ENCODE results near the gene NT5M.

The NT5M gene

DNA sequence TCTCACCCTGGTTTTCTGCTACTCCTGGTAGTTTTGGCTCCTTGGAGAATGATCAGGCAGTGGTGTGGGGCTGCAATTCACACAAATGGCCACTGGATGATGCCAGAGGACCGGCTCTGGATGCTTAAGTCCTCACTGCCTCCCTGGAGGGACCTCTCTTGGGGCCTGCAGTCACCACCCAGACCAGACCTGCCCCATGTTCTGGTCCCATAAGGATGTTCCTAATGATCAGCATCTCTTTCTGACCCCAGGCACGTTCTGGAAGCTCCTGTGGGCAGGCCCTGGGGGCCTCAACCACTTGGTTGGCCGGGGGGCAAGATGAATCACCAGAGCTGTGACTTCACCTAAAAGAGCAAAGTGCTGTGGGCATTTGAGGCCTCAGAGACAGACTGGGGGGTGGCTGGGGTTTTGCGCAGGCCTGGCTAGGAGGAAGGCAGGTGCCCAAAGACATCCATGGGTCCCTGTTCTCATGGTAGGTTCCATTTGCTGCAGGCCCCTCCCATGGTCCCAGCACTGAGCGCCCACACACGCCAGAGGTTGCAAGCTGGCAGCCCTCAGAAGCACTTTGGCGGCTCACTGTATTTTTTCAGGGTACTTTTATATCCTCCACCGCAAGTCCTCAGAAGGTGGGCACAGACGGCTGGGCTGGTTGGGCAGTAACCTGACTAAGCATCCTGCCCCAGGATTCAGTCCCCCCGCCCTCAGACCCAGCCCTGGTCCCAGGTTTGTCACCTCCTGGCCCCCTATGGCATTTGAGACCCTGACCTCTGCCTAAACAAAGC is 53.2 kb downstream of the NT5M start:
- DNase-seq, result peak; percentile 69

GRCh38 chr17:17356931-17357270 is 53.7 kb downstream of the NT5M start:
- DNase-seq, result no peak

- no peak for DNase-seq
Observed at GRCh38 chr17:17358060-17358751, 55.0 kb downstream of the NT5M start.

DNA sequence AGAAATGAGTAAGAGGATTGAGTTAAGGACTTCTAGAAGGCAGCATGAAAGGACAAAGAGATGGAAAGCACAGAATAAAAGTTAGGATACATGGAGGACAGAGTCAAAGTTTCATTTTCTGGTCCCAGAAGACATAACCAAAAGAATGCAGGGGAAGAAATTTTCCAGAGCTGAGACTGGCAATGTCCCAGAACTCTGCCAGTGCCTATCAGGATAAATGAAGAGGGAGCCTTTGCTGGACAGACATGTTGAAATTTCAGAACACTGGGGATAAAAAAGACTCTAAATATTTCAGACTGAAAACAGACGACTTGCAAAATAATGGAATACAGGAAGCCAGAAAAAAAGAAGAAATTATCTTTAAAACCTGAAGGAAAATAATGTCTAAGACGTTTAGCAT is 55.7 kb downstream of the NT5M start:
- DNase-seq, result no peak

DNA sequence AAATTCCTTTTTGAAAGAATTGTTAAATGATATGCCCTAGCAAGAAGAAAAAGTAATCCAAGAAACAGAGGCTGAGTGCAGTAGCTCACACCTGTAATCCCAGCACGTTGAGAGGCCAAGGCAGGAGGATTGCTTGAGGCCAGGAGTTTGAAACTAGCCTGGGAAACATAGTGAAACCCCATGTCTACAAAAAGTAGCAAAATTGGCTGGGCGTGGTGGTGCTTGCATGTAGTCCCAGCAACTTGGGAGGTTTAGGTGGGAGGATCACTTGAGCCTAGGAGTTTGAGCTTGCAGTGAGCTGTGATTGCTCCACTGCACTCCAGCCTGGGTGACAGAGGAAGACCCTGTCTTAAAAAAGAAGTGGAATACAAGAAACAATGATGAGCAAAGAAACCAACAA is 56.1 kb downstream of the NT5M start:
- DNase-seq, result no peak

DNA sequence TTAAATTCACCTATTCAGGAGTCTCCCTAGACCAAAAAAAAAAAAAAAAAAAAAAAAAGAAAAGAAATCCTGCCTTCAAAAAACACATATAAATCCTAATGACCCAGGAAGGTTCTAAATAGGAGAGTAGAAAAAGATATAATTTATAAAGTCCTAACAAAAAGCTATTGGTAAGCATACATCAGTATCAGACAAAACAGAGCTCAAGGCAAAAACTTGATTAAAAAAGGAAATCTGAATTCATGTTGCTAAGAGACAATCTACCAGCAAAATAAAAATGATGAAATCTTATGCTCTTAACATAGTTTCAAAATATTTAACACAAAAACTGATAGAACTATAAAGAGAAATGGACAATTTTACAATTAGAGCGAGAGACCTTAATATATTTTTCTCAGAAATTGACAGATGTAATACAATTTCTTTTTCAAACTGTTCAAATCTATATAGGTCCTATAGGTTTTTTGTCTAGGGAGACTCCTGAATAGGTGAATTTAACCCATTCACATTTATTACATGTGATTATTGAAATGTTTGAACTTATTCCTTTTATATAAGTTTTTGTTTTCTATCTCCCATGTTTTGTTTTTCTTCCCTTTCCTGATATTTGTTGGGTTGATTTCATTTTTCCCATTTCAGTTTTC is 57.0 kb downstream of the NT5M start:
- DNase-seq, result no peak

- DNase-seq, result no peak
Observed at GRCh38 chr17:17361543-17361866, 58.3 kb downstream of the NT5M start.

DNA sequence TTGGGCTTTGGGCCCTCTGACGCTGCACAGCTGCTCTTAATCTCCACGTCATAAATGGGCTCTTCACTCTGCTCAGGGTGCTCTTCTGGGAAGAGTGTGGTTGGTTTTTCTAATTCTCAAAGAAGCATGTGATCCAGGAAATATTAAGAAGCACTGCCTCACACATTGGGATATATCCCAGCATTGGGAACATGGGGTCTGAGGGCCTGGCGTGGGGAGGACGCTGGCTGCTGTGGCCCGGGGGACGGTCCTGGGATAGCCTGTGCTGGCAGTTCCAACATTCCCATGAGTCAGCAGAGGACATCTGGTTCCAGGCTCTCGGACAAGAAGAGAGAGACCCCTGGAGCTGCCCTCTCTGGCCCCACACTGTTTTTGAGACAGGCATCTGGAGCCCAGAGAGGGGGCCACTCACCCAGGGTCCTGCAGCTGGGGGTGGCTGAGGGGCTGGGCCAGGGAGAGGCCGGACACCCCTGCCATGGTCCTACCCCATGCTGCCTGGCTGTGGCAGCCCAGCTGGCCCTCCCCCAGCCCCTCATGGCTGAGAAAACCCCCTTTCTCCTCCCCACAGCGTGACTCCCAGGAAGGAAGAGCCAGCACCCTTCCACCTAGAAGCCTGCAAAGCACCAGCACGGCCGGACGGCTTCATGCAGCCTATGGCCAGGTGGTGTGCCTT is 58.8 kb downstream of the NT5M start:
- DNase-seq, result no peak

DNA sequence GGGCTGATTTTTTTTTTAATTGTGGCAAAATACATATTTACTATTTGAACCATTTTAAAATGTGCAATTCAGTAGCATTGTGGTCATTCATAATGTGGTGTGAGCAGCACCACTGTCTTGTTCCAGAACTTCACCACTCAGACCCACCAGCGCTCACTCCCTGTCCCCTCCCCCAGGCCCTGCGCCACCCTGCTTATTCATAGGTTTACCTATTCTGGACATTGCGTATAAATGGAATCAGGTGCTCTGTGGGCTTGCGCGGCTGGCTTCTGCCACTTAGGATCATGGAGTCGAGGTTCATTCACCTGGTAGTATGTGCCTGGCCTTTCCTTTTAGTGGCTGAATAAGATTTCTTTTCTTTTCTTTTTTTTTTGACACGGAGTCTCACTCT is 59.4 kb downstream of the NT5M start:
- no peak for DNase-seq

- no peak for DNase-seq
Observed at GRCh38 chr17:17363638-17364337, 60.6 kb downstream of the NT5M start.

DNA sequence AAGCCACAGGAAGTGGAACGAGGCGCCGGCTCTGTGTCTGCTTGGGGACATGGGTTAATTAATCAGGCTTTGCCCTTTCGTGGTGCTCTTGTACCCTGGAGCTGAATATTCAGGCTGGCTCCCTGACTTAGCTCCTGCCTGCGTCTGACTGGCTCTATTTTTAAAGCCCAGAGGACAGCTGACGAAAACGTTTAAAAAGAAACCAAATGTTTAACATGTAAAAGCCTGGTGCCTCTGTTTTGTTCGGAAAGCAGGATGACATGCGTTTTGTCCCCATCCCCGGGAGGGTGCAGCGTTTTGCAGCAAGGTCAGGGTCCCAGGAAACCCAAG is 61.1 kb downstream of the NT5M start:
- DNase-seq, result no peak

- no peak for DNase-seq
Observed at GRCh38 chr17:17365476-17366110, 62.4 kb downstream of the NT5M start.

DNA sequence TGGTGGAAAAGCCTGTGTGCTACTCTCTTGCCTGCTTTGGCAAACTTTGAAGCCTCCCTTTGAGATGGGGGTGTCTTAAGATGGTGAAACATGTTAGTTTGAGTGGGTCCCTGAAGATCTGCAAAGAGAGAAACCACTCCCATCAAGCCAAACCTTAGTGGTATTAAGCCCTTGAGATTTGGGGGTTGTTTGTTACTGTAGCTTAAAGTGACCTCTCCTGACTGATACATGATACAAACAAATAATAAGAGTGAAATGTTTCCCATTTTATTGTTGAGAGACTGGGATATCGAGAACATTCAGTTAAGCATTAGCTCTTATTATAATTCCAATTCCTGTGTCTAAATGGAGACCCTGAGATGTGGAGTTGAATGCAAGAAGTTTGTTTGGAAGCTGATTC is 63.1 kb downstream of the NT5M start:
- no peak for DNase-seq

- no peak for DNase-seq
Observed at GRCh38 chr17:17366941-17367875, 64.0 kb downstream of the NT5M start.

DNA sequence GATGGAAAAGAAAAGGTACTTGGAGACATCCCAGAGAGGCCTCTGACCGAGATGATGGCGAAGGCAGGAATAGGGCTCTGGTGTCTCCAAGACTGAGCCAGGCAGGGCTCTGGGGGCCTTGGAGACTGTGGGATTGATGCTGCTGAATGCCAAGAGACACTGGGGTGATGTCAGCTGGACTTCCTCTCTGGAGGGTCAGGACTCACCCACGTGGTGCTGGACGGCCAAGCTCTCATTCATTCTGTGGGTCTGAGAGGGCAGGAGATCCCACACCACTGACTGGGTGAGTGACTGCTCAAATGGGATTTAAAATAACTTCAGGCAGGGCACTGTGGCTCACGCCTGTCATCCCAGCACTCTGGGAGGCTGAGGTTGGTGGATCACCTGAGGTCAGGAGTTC is 64.8 kb downstream of the NT5M start:
- no peak for DNase-seq

DNA sequence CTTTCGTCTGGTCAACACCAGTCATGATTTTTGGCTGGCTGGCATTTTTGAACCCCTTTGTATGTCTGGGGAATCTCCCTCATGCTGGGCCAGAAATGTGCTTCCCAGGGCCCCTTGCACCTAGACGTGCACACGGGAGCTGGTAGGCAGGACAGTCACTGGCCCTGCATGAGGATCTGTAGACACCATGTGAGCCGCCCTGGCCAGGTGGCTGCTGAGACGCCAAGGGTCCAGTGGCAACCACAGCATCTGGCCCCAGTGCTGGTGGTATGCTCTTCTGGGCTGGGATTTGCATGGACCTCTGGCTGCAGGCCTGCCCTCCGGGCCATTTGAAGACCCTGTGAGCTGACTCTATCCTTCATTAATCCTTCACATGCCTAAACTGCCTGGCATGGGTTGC is 67.5 kb downstream of the NT5M start:
- no peak for DNase-seq

- DNase-seq, result no peak
Observed at GRCh38 chr17:17372856-17373520, 69.8 kb downstream of the NT5M start.

- DNase-seq, result no peak
Observed at GRCh38 chr17:17375841-17376240, 72.7 kb downstream of the NT5M start.

DNA sequence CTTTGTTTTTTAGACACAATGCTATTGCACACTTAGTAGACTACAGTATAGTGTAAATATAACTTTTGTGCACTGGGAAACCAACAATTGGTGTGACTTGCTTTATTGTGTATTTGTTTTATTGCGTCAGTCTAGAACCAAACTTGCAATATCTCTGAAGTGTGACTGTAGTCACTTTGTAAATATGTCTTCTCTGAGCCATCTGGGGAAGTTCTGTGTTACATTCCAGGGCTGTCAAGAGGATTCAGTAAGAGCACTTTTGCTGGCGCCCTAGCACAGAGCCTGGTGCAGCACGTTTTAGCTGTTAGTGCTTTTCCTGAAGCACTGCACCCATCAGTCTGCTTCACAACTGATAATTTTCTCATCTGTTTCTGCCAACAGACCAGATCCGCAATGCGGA is 73.2 kb downstream of the NT5M start:
- no peak for DNase-seq

GRCh38 chr17:17377071-17377967 is 74.1 kb downstream of the NT5M start:
- no peak for DNase-seq
